Cerebellar nuclear complex (tissue), 1 donor: ENCODE measurements around the gene SEC24D.

Source experiments
- DNase-seq, 2 experiments: peaks; one replicate each; lab custom pipeline; 2025; lab: John Stamatoyannopoulos, UW

SEC24D gene

GRCh38 chr4:118716304-118716703 is 119.6 kb downstream of the SEC24D start:
- no peak for DNase-seq

- no peak for DNase-seq
Measured at GRCh38 chr4:118714682-118715081, 121.2 kb downstream of the SEC24D start.

GRCh38 chr4:118712872-118713271 is 123.1 kb downstream of the SEC24D start:
- no peak for DNase-seq

- DNase-seq: no peak
Measured at GRCh38 chr4:118711052-118711451, 124.9 kb downstream of the SEC24D start.

GRCh38 chr4:118703118-118703517 is 132.8 kb downstream of the SEC24D start:
- no peak for DNase-seq

- peak in 1 of 2 experiments; percentile 89 for DNase-seq
Measured at GRCh38 chr4:118684873-118685811, 150.8 kb downstream of the SEC24D start, which contains the start of gene METTL14. TSS of gene METTL14 (plus strand) at chr4:118685392. CDS start at chr4:118685535, 143 bp downstream.

GRCh38 chr4:118683513-118683912 is 152.4 kb downstream of the SEC24D start:
- DNase-seq: no peak

GRCh38 chr4:118682928-118683327 is 153.0 kb downstream of the SEC24D start:
- no peak for DNase-seq

- DNase-seq: no peak
Measured at GRCh38 chr4:118680808-118681207, 155.1 kb downstream of the SEC24D start.

- no peak for DNase-seq
Measured at GRCh38 chr4:118676128-118676527, 159.8 kb downstream of the SEC24D start.
